Activated CD4-positive, alpha-beta memory T cell treated with anti-CD3 and anti-CD28 coated beads, Interleukin-2, amount 10 ng/mL, durations not matched to agents 7 days and 5 days (primary cell): Measurements from ENCODE around the gene HSD17B10. TPM values are rescaled to one million over a fixed set of nuclear protein-coding genes. Genes with fewer than 3 reads are reported as not detected.
A peak's percentile ranks its signal among the peaks of the same experiment; 100 is the strongest.

Experiments used
- CTCF ChIA-PET: fragments of 350-600 bp; sonication (Branson Sonifier 250); formaldehyde crosslinking; loops from one replicate; lab custom pipeline; 2021; ENCODE audit warnings: antibody characterized with exemption, inconsistent platforms; lab: Charles Lee
- POLR2A ChIA-PET: fragments of 350-600 bp; sonication (Branson Sonifier 250); formaldehyde crosslinking; loops from one replicate; lab custom pipeline; 2021; ENCODE audit warnings: antibody characterized with exemption; lab: Charles Lee
- DNase-seq: peaks from one replicate; pipeline ENCODE4 v3.0.0-alpha.2; 2020
- H3K27ac Mint-ChIP-seq: one replicate; pipeline ENCODE4 v1.8.0; 2021; ENCODE audit warnings: mild to moderate bottlenecking, mixed read lengths
- H3K27me3 Mint-ChIP-seq: one replicate; pipeline ENCODE4 v1.8.0; 2021; ENCODE audit warnings: mixed read lengths
- H3K36me3 Mint-ChIP-seq: one replicate; pipeline ENCODE4 v1.8.0; 2021; ENCODE audit warnings: low read depth, mixed read lengths
- H3K4me1 Mint-ChIP-seq: one replicate; pipeline ENCODE4 v1.8.0; 2021; ENCODE audit warnings: mixed read lengths
- H3K4me3 Mint-ChIP-seq: one replicate; pipeline ENCODE4 v1.8.0; 2021; ENCODE audit warnings: mild to moderate bottlenecking, mixed read lengths
- H3K9me3 Mint-ChIP-seq: one replicate; pipeline ENCODE4 v1.8.0; 2021; ENCODE audit warnings: mixed read lengths
- total RNA-seq, 2 experiments: library from RNA; stranded (reverse); gene quantifications; one replicate each; pipeline ENCODE4 v1.2.3, GENCODE V29; 2021

The HSD17B10 gene
- total RNA-seq, 2 experiments from 2014 or later: 73.2 to 74.0 TPM

DNA sequence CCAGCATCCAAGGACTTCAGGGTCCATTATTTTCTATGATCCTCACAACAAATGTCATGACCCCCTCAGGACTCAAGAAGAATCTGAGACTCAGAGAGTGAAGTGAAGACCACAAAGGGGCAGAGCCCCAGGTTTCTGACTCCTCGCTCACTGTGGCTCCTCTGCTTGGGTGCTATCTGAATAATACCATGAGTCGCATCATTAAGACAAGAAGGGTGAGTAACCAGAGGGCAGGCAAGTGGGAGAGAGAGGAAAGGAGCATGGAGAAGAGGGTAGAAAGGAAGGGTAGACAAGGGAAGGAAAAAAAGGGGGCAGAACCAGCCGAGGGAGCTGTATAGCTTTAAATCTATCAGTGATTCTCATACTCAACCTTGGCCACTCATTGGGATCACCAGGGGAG lies 15.5 kb upstream of the HSD17B10 start:
- ChIA-PET POLR2A (no interaction called here), CTCF (interaction anchor here (0.5 kb wide), 1 partner anchor 132 kb away, joined by 3 read pairs; no protein-coding TSS in a partner anchor)
- Mint-ChIP-seq H3K27ac (no peak overlapping the region), H3K4me1 (peaks cover 2% of the 10 kb centered on the region), H3K27me3 (no peaks in the 10 kb centered on the region), H3K4me3 (no peak overlapping the region), H3K36me3 (no peaks in the 10 kb centered on the region), H3K9me3 (no peaks in the 10 kb centered on the region)
- no peak for DNase-seq

DNA sequence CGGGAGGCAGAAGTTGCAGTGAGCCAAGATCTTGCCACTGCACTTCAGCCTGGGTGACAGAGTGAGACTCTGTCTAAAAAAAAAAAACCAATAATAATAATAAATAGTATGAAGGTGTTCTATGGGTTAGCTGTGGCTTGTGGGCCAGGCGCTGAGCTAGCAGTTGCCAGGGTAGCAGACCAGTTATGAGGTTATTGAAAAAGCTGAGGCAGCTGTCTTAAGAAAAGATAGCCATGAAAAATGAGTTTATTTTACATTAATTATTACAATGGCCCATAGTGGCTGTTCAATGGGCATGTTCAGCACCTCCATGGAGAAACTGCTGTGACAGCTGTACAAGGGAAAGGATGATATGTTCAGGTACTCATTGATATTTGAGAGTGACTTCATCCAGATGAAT lies 13.3 kb upstream of the HSD17B10 start:
- Mint-ChIP-seq H3K4me1 (no peaks in the 10 kb centered on the region), H3K9me3 (no peaks in the 10 kb centered on the region), H3K27ac (no peak overlapping the region), H3K27me3 (no peaks in the 10 kb centered on the region), H3K36me3 (no peaks in the 10 kb centered on the region), H3K4me3 (no peak overlapping the region)
- no peak for DNase-seq
- ChIA-PET POLR2A (interaction anchor here (2.2 kb wide), 1 partner anchor 25 kb away, joined by 14 read pairs; the partner anchor contains the start of genes RIBC1 and SMC1A), CTCF (interaction anchor here (1.7 to 5.1 kb wide), 4 partner anchors 11 to 134 kb away, joined by 5 to 54 read pairs (median 30); partner anchors contain the start of genes RIBC1 and SMC1A)

DNA sequence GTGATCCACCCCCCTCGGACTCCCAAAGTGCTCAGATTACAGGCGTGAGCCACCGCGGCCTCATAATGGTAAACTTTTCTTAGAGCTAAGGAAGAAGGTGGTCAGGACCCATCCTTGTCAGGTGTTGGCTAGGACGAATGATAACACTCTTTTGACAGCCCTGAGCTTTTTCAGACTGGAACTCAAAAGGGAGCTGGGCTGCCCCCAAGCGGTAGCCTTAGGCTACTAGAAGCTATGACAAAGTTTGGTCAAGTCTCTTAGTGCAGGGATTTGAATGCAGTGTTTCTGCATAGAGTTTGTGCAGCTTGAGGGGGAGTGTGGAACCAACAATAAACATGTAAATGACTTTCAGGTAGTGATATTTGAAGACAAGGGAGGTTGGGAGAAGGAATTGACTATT lies 11.8 kb upstream of the HSD17B10 start:
- H3K9me3 Mint-ChIP-seq: no peaks in the 10 kb centered on the region

GRCh38 chrX:53442322-53442631 lies 8.1 kb upstream of the HSD17B10 start:
- Mint-ChIP-seq H3K4me1 (peaks cover 36% of the 10 kb centered on the region), H3K27ac (no peak overlapping the region), H3K9me3 (no peaks in the 10 kb centered on the region), H3K4me3 (peak overlapping the region; percentile 76), H3K36me3 (no peaks in the 10 kb centered on the region), H3K27me3 (no peaks in the 10 kb centered on the region)
- DNase-seq: no peak
- CTCF ChIA-PET: interaction anchor here (0.7 kb wide), 1 partner anchor 125 kb away, joined by 4 read pairs; no protein-coding TSS in a partner anchor
- POLR2A ChIA-PET: interaction anchor here (2.6 kb wide), 1 partner anchor 20 kb away, joined by 11 read pairs; the partner anchor contains the start of genes RIBC1 and SMC1A

More for the DNA sequence above, 11.8 kb upstream of the HSD17B10 start:
- Mint-ChIP-seq H3K27ac (no peak overlapping the region), H3K4me3 (no peak overlapping the region), H3K36me3 (no peaks in the 10 kb centered on the region), H3K4me1 (peaks cover 9% of the 10 kb centered on the region), H3K27me3 (no peaks in the 10 kb centered on the region)
- CTCF ChIA-PET: interaction anchor here (0.6 to 5.1 kb wide), 16 partner anchors 10 to 163 kb away, joined by 3 to 54 read pairs (median 4); partner anchors contain the start of genes RIBC1 and SMC1A
- POLR2A ChIA-PET: interaction anchor here (1.5 to 2.2 kb wide), 2 partner anchors 9 to 24 kb away, joined by 4 to 14 read pairs; partner anchors contain the start of genes RIBC1 and SMC1A
- peak; percentile 62 for DNase-seq

DNA sequence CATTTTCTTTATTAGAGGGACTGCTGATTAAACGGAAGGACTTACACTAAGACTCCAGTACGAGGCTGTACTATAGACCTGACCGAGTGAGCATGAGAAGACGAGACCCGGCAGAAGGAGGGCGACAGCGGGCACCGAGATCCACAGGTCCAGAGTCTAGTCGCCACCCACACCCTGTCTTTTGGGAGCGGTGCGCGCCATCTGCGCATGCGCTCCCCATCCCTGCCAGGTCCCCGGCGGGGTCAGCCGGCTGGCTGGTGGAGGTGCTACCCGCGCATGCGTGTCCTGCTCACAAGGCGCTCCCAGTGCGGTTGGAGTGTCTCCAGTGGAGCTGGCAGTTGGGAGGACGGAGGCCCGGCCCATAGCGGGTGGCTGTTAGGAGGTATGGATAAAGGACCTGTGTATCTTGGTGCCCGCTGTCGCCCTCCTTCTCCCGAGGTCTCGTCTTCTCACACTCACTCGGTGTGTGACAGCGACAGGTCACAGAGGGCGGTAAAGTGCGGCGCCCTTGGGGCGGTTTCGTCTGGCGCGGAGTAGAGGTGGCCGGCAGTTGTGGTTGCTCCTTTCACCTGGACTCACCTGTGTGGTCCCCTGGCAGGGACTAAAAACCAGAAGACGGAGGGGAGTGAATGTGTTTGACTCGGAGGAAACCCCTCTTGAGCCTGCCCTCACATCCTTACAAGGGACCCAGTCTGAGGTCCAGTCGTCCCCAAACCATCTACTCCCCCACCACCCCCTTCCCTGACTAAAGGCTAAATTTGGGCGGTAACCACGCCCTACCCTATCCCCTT lies 7.6 kb upstream of the HSD17B10 start:
- H3K4me3 Mint-ChIP-seq: peak overlapping the region; percentile 76
- DNase-seq: peak; percentile 83
- H3K9me3 Mint-ChIP-seq: no peaks in the 10 kb centered on the region
- H3K4me1 Mint-ChIP-seq: peaks cover 41% of the 10 kb centered on the region
- no peaks in the 10 kb centered on the region for H3K36me3 Mint-ChIP-seq
- ChIA-PET CTCF (no interaction called here), POLR2A (interaction anchor here (2.6 kb wide), 1 partner anchor 19 kb away, joined by 11 read pairs; the partner anchor contains the start of genes RIBC1 and SMC1A)
- H3K27ac Mint-ChIP-seq: peak overlapping the region; percentile 70
- no peaks in the 10 kb centered on the region for H3K27me3 Mint-ChIP-seq

GRCh38 chrX:53440621-53441517 lies 6.7 kb upstream of the HSD17B10 start:
- POLR2A ChIA-PET: interaction anchor here (2.6 kb wide), 1 partner anchor 18 kb away, joined by 11 read pairs; the partner anchor contains the start of genes RIBC1 and SMC1A

GRCh38 chrX:53440101-53440500 lies 5.9 kb upstream of the HSD17B10 start:
- Mint-ChIP-seq H3K36me3 (no peaks in the 10 kb centered on the region), H3K27ac (peak overlapping the region; percentile 70), H3K27me3 (no peaks in the 10 kb centered on the region), H3K9me3 (no peaks in the 10 kb centered on the region), H3K4me3 (peak overlapping the region; percentile 60), H3K4me1 (peaks cover 52% of the 10 kb centered on the region)
- DNase-seq: no peak
- CTCF ChIA-PET: no interaction called here
- POLR2A ChIA-PET: interaction anchor here (2.6 kb wide), 1 partner anchor 18 kb away, joined by 11 read pairs; the partner anchor contains the start of genes RIBC1 and SMC1A

More at GRCh38 chrX:53440621-53441517, 6.7 kb upstream of the HSD17B10 start:
- Mint-ChIP-seq H3K4me3 (peak overlapping the region; percentile 76), H3K4me1 (peaks cover 47% of the 10 kb centered on the region), H3K27me3 (no peaks in the 10 kb centered on the region), H3K9me3 (no peaks in the 10 kb centered on the region), H3K27ac (peak overlapping the region; percentile 70), H3K36me3 (no peaks in the 10 kb centered on the region)
- peak; percentile 38 for DNase-seq
- CTCF ChIA-PET: no interaction called here

DNA sequence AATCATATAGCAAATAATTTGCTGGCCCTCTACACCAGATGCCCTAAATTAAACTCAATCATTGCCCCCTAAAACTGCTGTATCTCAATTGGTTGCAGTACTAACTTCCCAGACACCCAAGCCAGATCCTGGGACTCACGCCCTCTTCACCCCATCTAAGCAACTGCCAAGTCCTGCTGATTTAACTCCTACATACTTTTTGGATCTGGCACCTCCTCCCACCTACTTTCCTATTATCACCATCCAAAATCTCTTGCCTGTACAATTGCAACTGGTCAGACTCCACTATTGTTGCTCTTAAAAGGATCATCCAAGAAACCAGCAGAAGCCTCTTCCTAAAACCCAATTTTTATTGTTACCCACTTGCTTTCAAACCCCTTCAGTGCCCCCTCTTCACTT lies 4.7 kb upstream of the HSD17B10 start:
- ChIA-PET POLR2A (interaction anchor here (6.8 kb wide), 1 partner anchor 16 kb away, joined by 56 read pairs; the partner anchor contains the start of genes RIBC1 and SMC1A), CTCF (no interaction called here)
- peak overlapping the region; percentile 72 for H3K27ac Mint-ChIP-seq
- H3K4me3 Mint-ChIP-seq: no peak overlapping the region
- no peak for DNase-seq
- H3K27me3 Mint-ChIP-seq: no peaks in the 10 kb centered on the region
- H3K36me3 Mint-ChIP-seq: peaks cover 3% of the 10 kb centered on the region
- H3K4me1 Mint-ChIP-seq: peaks cover 65% of the 10 kb centered on the region
- no peaks in the 10 kb centered on the region for H3K9me3 Mint-ChIP-seq

- H3K27me3 Mint-ChIP-seq: no peaks in the 10 kb centered on the region
- peaks cover 3% of the 10 kb centered on the region for H3K36me3 Mint-ChIP-seq
- POLR2A ChIA-PET: interaction anchor here (6.8 kb wide), 1 partner anchor 15 kb away, joined by 56 read pairs; the partner anchor contains the start of genes RIBC1 and SMC1A
- no peak for DNase-seq
- no peaks in the 10 kb centered on the region for H3K9me3 Mint-ChIP-seq
- peaks cover 67% of the 10 kb centered on the region for H3K4me1 Mint-ChIP-seq
- CTCF ChIA-PET: no interaction called here
- peak overlapping the region; percentile 72 for H3K27ac Mint-ChIP-seq
- no peak overlapping the region for H3K4me3 Mint-ChIP-seq
Observed at GRCh38 chrX:53438174-53438831, 4.1 kb upstream of the HSD17B10 start.

DNA sequence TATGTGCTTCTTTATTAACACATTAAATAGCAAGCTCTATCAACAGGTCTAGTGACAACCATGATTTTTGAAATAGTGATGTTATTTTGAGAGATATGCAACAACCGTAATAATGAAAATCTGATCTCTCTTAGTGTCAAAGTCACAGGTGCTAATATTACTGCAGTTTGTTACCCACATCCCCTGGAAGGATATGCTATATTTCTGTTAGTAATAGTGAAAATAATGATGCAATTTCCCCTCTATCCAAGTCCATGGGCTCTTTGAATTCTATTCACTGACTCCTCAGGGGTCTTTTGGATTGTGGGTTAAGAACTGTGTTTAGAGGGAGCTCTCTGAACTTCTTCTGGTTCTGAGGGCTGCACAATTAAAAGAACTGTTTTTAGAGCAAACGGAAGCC lies 3.0 kb upstream of the HSD17B10 start:
- Mint-ChIP-seq H3K4me3 (no peak overlapping the region), H3K9me3 (no peaks in the 10 kb centered on the region), H3K36me3 (peaks cover 3% of the 10 kb centered on the region), H3K27me3 (no peaks in the 10 kb centered on the region), H3K4me1 (peaks cover 66% of the 10 kb centered on the region), H3K27ac (peak overlapping the region; percentile 72)
- DNase-seq: no peak
- POLR2A ChIA-PET: interaction anchor here (1.3 to 6.8 kb wide), 2 partner anchors 9 to 14 kb away, joined by 4 to 56 read pairs; partner anchors contain the start of genes RIBC1 and SMC1A
- CTCF ChIA-PET: interaction anchor here (0.8 to 3.6 kb wide), 4 partner anchors 12 to 124 kb away, joined by 3 to 22 read pairs (median 7); partner anchors contain the start of genes RIBC1 and SMC1A

DNA sequence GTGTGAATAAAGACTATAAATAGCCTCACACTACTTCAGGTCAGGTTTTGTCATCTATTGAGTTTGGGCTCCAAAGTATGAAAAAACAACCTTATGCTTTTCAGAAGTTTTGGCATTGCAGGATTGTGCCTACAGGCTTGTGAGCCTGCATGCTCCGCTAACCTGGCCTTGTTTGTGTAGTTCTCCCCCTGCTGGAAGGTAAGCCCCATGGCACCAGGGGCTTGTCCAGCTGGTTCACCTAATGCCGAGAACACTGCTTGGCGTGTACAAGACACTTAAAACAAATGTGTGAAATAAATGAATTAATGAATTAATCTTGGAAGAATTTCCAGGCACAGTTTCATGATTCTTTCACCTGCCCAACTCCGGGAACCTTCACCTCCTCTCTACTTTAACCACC lies 1.8 kb upstream of the HSD17B10 start:
- peaks cover 60% of the 10 kb centered on the region for H3K4me1 Mint-ChIP-seq
- no peaks in the 10 kb centered on the region for H3K27me3 Mint-ChIP-seq
- H3K9me3 Mint-ChIP-seq: no peaks in the 10 kb centered on the region
- ChIA-PET CTCF (interaction anchor here (1.1 to 3.6 kb wide), 4 partner anchors 11 to 122 kb away, joined by 4 to 22 read pairs (median 8); partner anchors contain the start of genes RIBC1 and SMC1A), POLR2A (interaction anchor here (1.3 to 6.8 kb wide), 2 partner anchors 10 to 13 kb away, joined by 4 to 56 read pairs; partner anchors contain the start of genes RIBC1 and SMC1A)
- H3K36me3 Mint-ChIP-seq: peaks cover 7% of the 10 kb centered on the region
- no peak overlapping the region for H3K4me3 Mint-ChIP-seq
- DNase-seq: peak; percentile 68
- H3K27ac Mint-ChIP-seq: peak overlapping the region; percentile 54
